ENCODE results near the gene C1orf226. TPM values are rescaled to one million over a fixed set of nuclear protein-coding genes. Genes with fewer than 3 reads are reported as not detected.

C1orf226 gene
- total RNA-seq, 1 donor from 2014 or later, result 1.5 TPM

GRCh38 chr1:162384601-162385279, 3.2 kb downstream of the C1orf226 start:
- no peak for DNase-seq

GRCh38 chr1:162385280-162385623, 3.7 kb downstream of the C1orf226 start:
- DNase-seq, result no peak

- DNase-seq, result no peak
These were observed 4.2 kb downstream of the C1orf226 start for GRCh38 chr1:162385702-162386101.

- no peak for DNase-seq
These were observed 5.0 kb downstream of the C1orf226 start for GRCh38 chr1:162386292-162387225.

GRCh38 chr1:162387226-162388082, 5.9 kb downstream of the C1orf226 start:
- DNase-seq, result no peak

GRCh38 chr1:162388083-162388594, 6.6 kb downstream of the C1orf226 start:
- DNase-seq, result no peak

- no peak for DNase-seq
These were observed 7.1 kb downstream of the C1orf226 start for GRCh38 chr1:162388615-162389014.

- DNase-seq, result no peak
These were observed 7.7 kb downstream of the C1orf226 start for GRCh38 chr1:162389021-162389818.

- no peak for DNase-seq
These were observed 8.4 kb downstream of the C1orf226 start for GRCh38 chr1:162389971-162390370.

- DNase-seq, result no peak
These were observed 9.1 kb downstream of the C1orf226 start for GRCh38 chr1:162390396-162391185.

GRCh38 chr1:162391790-162392563, 10.4 kb downstream of the C1orf226 start:
- no peak for DNase-seq

GRCh38 chr1:162396201-162396906, 14.8 kb downstream of the C1orf226 start:
- DNase-seq, result no peak

GRCh38 chr1:162397039-162397448, 15.5 kb downstream of the C1orf226 start:
- DNase-seq, result no peak

- DNase-seq, result no peak
These were observed 16.5 kb downstream of the C1orf226 start for GRCh38 chr1:162397943-162398560.

- no peak for DNase-seq
These were observed 17.6 kb downstream of the C1orf226 start for GRCh38 chr1:162398999-162399580.

- no peak for DNase-seq
These were observed 19.3 kb downstream of the C1orf226 start for GRCh38 chr1:162400790-162401355.

GRCh38 chr1:162404550-162405160, 23.1 kb downstream of the C1orf226 start:
- no peak for DNase-seq

Data from skin of body (tissue), 2 donors.